H1 (cell line): Measurements from ENCODE around the gene LDLR. TPM values are rescaled to one million over a fixed set of nuclear protein-coding genes. Genes with fewer than 3 reads are reported as not detected.

Experiments used
- NANOG ChIP-seq: IDR thresholded peaks from 2 replicates; pipeline ENCODE4 v1.6.1; 2011; ENCODE audit warnings: low read length, low read depth, mild to moderate bottlenecking, inconsistent platforms; ENCODE audit not compliant: insufficient read depth, poor library complexity, severe bottlenecking
- SAP30 ChIP-seq: fragments of 300-600 bp; sonication (generic); IDR thresholded peaks from 2 replicates; pipeline ENCODE4 v1.7.1; 2012; ENCODE audit warnings: low read length, moderate library complexity, mild to moderate bottlenecking, inconsistent platforms; ENCODE audit not compliant: insufficient read depth, insufficient replicate concordance
- SP2 ChIP-seq: IDR thresholded peaks from 2 replicates; pipeline ENCODE4 v1.6.1; 2012; ENCODE audit warnings: mild to moderate bottlenecking, low read length, inconsistent platforms
- polyA plus RNA-seq, 7 experiments: library from polyadenylated mRNA; depleted of rRNA in 3 of 7; stranded (reverse) in 5 of 7; unstranded in 2 of 7; fragments of >200 nt in 5 of 7; fragments of 200-250 nt in 2 of 7; gene quantifications; 1 replicate in 5 of 7; 2 replicates in 1 of 7; 4 replicates in 1 of 7; pipeline versions ENCODE4 v1.2.1 to v1.2.3, GENCODE V29; 2011 to 2013; ENCODE audit warnings: missing spikeins in 2 of 7, mixed read lengths in 2 of 7
- total RNA-seq: library from RNA; stranded (reverse); fragmentation: NEBNext Ultra II Directional; extraction: Animal tissue kit (Norgen Biotek cat#: 25700); gene quantifications from 2 replicates; pipeline ENCODE4 v1.2.1, GENCODE V29; 2021
- TF ChIP-seq, protein P1 (sequence below): IDR thresholded peaks from 2 replicates; pipeline ENCODE4 v1.6.1; 2012; ENCODE audit warnings: inconsistent platforms
- TF ChIP-seq, protein P2 (sequence below): IDR thresholded peaks from 2 replicates; pipeline ENCODE4 v1.6.1; 2011; ENCODE audit warnings: low read depth, mild to moderate bottlenecking, low read length; ENCODE audit not compliant: insufficient read depth

The LDLR gene
- total and polyA plus RNA-seq, 2 of the 8 experiments (the other 6 are each of a cell fraction or from before 2014, with no cell fraction given): 70.1 to 118 TPM

GRCh38 chr19:11079999-11080398 is 9.3 kb upstream of the LDLR start (continued):
- TF ChIP-seq SAP30 (no peak), SP2 (no peak), NANOG (no peak)
- TF ChIP-seq, protein P1, sequence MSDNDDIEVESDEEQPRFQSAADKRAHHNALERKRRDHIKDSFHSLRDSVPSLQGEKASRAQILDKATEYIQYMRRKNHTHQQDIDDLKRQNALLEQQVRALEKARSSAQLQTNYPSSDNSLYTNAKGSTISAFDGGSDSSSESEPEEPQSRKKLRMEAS: no peak
- TF ChIP-seq, protein P2, sequence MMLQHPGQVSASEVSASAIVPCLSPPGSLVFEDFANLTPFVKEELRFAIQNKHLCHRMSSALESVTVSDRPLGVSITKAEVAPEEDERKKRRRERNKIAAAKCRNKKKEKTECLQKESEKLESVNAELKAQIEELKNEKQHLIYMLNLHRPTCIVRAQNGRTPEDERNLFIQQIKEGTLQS: no peak
